GM19452 (cell line): ENCODE data around the gene FLNA.
"Not testable (repeated sequence)": the region's sequence is repeated elsewhere in the genome, so short reads cannot be mapped to it uniquely, and the experiment has no call there.

Experiments
- ATAC-seq: cut with Tn5 transposase; IDR thresholded peaks from one replicate; pipeline ENCODE4 v1.9.1; 2021; ENCODE audit not compliant: unreplicated experiment

FLNA gene, protein sequence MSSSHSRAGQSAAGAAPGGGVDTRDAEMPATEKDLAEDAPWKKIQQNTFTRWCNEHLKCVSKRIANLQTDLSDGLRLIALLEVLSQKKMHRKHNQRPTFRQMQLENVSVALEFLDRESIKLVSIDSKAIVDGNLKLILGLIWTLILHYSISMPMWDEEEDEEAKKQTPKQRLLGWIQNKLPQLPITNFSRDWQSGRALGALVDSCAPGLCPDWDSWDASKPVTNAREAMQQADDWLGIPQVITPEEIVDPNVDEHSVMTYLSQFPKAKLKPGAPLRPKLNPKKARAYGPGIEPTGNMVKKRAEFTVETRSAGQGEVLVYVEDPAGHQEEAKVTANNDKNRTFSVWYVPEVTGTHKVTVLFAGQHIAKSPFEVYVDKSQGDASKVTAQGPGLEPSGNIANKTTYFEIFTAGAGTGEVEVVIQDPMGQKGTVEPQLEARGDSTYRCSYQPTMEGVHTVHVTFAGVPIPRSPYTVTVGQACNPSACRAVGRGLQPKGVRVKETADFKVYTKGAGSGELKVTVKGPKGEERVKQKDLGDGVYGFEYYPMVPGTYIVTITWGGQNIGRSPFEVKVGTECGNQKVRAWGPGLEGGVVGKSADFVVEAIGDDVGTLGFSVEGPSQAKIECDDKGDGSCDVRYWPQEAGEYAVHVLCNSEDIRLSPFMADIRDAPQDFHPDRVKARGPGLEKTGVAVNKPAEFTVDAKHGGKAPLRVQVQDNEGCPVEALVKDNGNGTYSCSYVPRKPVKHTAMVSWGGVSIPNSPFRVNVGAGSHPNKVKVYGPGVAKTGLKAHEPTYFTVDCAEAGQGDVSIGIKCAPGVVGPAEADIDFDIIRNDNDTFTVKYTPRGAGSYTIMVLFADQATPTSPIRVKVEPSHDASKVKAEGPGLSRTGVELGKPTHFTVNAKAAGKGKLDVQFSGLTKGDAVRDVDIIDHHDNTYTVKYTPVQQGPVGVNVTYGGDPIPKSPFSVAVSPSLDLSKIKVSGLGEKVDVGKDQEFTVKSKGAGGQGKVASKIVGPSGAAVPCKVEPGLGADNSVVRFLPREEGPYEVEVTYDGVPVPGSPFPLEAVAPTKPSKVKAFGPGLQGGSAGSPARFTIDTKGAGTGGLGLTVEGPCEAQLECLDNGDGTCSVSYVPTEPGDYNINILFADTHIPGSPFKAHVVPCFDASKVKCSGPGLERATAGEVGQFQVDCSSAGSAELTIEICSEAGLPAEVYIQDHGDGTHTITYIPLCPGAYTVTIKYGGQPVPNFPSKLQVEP (N-terminal part only)

GRCh38 chrX:154374313-154375155, at the start of gene FLNA:
TSS of gene FLNA (minus strand) at chrX:154374634. CDS start at chrX:154371245, 3,389 bp downstream.
- no peak for ATAC-seq

- no peak for ATAC-seq
These were observed 45.9 kb upstream of the FLNA start for GRCh38 chrX:154420402-154420756.

DNA sequence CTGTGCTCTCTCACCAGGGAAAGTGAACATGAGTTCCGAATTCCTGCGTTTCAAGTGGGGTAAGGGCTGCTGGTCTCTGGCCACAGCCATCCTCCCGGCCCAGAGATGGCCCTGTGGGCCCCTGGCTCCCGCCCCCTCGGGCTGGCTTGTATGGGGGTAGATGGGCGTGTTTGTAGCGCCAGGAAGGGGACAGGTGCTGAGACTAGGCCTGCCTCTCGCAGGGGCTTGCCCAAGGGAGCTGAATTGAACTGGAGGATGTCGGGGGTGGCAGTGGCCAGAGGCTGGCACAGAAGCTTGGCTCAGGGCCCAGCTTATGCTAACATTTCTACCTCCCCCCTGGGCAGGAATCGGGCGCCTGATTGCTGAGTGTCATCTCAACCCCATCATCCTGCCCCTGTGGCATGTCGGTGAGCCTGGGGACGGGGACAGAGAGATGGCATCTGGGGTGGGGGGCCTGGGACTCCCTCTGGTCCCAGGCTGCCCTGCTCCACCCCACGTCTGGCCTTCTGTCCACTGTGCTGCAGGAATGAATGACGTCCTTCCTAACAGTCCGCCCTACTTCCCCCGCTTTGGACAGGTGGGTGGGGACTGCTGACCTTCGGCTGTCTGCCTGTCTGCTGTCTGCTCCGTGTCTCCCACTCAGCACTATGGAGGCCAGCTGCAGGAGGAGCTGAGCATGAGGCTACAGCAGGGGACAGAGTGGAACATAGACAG, 45.4 kb upstream of the FLNA start:
- no peak for ATAC-seq

- no peak for ATAC-seq
These were observed 44.8 kb upstream of the FLNA start for GRCh38 chrX:154419189-154419588.

DNA sequence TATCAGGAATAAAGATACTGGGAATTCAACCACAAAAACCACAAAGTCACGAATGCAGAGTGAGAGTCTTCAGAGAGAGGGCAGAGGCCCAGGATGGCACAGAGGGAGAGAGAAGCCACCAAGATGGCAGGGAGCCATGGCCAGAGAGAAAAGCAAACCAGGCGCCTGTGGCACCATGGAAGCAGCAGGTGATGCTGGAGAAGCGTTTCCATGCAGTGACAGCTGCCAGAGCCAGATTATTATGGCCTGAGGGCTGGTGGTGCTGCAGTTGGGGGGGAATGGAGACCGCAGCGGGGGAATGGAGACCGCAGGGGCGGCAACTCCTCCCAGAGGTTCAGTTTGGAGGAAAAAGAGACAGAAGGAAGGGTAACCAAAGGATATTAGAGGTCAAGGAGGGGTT, 42.7 kb upstream of the FLNA start:
- no peak for ATAC-seq

DNA sequence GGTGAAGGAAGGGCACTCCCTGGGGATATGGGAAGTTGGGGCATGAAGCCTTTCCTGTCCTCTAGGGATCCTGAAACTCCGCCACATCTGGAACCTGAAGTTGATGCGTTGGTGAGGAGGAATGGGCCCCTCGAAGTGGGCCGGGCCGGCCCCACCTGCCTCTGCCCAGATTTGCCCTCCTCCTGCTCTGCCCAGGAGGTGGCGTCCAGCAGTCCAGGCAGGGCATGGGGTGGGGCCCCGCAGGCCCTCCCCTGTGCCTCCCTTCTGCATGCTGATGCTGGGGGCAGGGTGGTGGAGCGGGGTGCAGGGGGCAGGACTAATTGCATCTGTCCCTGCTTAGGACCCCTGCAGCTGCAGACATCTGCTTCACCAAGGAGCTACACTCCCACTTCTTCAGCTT, 38.7 kb upstream of the FLNA start:
- ATAC-seq, result no peak

GRCh38 chrX:154412468-154412867, 38.0 kb upstream of the FLNA start:
- ATAC-seq, result no peak

- peak; percentile 70 for ATAC-seq
These were observed 37.5 kb upstream of the FLNA start for GRCh38 chrX:154411981-154412340.

DNA sequence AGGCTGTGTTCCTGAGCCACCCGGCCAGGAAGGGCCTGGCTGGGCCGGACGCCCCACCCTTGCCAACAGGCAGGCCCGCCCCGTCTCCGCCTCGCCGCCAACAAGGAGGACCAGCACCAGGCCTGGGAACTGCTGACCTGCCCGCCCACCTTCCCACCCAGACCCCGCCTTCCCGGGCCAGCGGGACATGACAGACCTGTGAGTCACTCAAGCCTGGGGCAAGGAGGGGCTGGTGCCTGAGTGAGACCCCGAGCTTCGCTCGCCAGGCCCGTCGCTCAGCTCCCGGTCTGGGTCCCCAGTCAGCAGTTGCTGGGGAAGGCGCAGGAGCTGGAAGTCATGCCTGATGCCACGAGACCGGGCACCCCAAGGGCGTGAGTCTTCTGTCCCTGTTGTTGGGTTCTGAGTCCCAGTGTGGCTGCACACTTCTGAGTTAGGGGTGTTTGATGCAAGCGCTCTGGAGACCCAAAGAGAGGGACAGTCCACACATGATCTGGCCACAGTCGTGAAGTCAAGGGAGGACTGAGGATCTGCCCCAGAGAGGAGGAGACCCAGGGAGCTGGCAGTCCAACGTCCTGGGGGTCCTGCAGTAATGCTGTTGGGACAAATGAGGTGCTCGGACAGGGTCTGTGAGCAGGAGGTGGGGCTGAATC, 34.9 kb upstream of the FLNA start, which contains the start of gene DNASE1L1:
Gene DNASE1L1, minus strand, starts transcription at position 33 of the 650 bp plus-strand sequence. CDS start 3,686 bp downstream, outside the sequence.
- ATAC-seq, result no peak

GRCh38 chrX:154408659-154409221, 34.3 kb upstream of the FLNA start:
- no peak for ATAC-seq

DNA sequence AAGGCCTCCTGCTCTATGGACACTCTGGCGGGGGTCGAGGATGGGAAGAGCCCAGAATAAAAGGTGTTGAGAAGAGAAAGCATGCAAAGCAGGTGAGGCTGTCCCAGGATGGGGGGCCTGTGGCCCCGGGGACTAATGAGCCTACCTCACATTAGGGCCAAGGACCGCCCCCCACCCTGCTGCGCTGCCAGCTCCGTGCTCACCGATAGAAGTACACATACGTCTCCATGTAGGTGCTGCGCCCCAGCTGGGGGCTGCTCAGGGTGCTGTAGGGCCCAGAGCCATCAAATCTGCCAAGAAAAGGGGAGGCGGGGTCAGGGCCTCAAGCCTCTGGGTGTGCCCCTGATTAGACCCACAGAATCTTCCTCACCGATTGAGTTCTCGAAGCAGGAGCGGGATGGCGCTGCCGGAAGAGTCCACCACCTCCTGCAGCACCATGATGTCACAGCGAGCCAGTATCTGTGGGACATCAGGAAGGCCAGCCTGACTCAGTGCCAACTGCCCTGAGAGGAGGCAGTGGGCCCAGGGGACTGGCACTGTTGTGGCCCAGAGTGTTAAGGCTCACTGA, 30.3 kb upstream of the FLNA start:
- ATAC-seq, result no peak

DNA sequence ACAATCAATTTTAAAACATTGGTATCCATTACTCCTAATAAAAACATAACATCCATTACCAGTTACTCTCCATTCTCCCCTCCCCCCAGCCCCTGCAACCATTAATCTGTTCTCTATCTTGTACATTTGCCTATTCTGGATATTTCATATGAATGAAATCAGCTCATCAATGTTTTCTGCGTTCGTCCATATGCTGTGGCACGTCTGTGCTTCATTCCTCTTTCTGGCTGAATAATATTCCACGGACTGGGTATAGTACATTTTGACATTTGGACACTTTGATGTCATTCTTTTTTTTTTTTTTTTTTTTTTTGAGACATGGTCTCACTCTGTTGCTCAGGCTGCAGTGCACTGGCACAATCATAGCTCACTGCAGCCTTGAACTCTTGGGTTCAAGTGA, 29.4 kb upstream of the FLNA start:
- no peak for ATAC-seq

- ATAC-seq, result no peak
These were observed 28.8 kb upstream of the FLNA start for GRCh38 chrX:154403192-154403591.

DNA sequence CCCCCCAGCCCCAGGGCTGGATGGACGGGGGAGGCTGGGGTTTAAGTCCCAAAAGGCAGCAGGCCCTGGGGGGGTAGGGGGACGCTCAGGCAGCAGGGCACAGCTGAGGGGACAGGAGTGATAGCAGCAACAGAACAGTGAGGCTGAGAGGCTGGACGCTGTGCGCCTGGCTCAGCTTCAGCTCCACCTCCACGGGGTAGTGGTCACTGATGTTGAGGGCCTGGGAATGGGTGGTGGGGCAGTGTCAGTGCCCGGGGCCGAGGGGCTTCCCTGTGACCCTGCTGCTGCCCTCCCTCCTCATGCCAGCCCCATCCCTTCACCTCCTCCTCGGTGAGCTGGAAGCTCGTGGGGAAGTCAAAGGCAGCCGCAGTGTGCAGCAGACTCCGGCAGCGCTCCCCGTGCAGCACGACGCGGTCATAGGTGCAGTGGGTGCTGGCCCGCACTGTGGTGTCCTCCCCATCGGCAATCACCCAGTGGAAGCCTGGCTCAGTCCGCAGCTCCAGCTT, 28.2 kb upstream of the FLNA start:
- no peak for ATAC-seq

DNA sequence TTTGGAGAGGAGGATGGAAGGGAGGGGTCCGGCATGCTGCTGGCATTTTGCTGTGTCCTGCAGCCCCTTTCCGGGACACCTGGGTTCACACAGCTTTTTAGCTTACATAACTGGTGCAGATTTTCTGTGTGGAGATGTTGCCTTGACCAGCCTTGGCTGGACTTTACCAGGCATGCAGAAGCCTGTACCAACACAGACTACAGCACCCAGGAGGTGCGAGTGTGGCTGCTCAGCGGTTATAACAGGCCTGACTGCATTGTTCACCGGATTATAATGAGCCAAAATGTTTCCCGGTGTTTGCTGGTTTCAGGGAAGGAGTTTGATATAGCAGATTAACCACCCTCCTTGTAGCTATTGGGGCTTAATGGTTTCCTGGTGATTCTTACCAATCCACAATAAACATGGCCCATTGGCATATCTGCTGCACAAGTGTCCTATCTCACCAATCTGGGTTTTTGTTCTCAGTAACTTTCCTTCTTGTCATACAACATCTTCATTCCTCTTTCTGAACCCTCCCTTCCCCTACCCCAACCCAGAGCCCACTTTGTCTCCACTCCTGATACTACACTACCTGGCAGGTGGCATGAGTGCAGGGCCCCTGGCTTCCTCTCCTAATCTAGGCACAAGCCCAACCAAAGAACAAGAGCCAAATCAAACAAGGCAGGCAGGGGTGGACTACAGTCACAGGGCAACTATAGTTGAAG, 27.6 kb upstream of the FLNA start:
- no peak for ATAC-seq

DNA sequence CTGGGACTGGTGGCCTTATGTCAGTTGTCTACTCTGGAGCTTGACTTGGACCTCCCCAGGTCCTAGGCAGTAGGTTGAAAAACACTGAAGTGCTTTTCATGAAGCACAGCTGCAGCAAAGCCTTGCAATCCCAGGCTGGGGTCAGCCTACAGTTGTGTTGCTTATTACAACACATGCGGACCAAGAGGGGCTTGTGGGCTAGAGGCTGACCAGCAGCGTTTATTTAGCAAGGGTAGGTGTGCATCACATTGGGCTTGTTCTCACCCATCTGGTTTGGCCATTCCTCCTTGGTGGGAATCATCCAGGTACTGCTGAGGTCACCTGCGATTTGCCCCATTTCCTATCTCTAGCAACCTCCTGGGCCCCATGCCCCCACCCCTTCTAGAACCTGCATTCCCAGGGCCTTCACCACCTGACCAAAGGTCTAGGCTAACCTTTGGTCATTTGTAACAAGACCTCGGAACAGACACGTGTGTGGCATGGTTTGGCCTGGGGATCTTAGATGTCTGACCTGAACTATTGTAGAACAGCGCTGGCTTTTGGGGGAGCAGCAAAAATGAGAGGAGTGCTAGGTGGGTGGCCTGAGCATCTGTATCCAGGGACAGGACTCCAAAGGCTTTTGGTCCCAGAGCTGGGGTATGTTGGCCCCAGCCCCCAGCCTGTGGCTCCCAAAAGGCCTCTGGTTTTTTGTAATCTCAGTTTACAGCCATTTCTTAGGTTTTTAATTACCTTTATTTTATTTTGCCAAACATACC, 26.8 kb upstream of the FLNA start:
- ATAC-seq, result no peak

- not testable (repeated sequence) for ATAC-seq
These were observed 26.0 kb upstream of the FLNA start for GRCh38 chrX:154400369-154400817.
